ENCODE data around the gene TEDDM1. TPM values are rescaled to one million over a fixed set of nuclear protein-coding genes. Genes with fewer than 3 reads are reported as not detected.
A peak's percentile ranks its signal among the peaks of the same experiment; 100 is the strongest.

The TEDDM1 gene
- total and polyA plus RNA-seq, 2 of the 13 experiments (the other 11 are each of a cell fraction or from before 2014, with no cell fraction given), result not detected

GRCh38 chr1:182391362-182392049, 9.0 kb downstream of the TEDDM1 start, which contains the start of gene GLUL (continued):
- TF ChIP-seq KLF9 (CRISPR knock-in tag; IDR thresholded peaks at IDR 0.05; ENCODE audit: low read depth) (no peak), AGO2 (optimal IDR thresholded peaks at IDR 0.05; ENCODE audit: low read depth, low read length) (peak; percentile 100), ZBTB21 (CRISPR knock-in tag; IDR thresholded peaks at IDR 0.05) (no peak), MXD4 (CRISPR knock-in tag; IDR thresholded peaks at IDR 0.05) (peak; percentile 62; the same call in 1 of the 2 replicates), ONECUT2 (CRISPR knock-in tag; IDR thresholded peaks at IDR 0.05) (no peak), ZNF724P (CRISPR knock-in tag; IDR thresholded peaks at IDR 0.05; ENCODE audit: borderline replicate concordance) (no peak), ZNF878 (CRISPR knock-in tag; IDR thresholded peaks at IDR 0.05) (no peak), AHR (CRISPR knock-in tag; IDR thresholded peaks at IDR 0.05) (peak; percentile 21; the same call in 1 of the 2 replicates), ZNF30 (CRISPR knock-in tag; IDR thresholded peaks at IDR 0.05) (no peak), ZNF362 (CRISPR knock-in tag; IDR thresholded peaks at IDR 0.05; ENCODE audit: borderline replicate concordance) (no peak; the same call in 1 of the 2 replicates), FOSL1 (CRISPR knock-in tag; IDR thresholded peaks at IDR 0.05; ENCODE audit: borderline replicate concordance) (no peak), ZNF234 (CRISPR knock-in tag; conservative IDR thresholded peaks at IDR 0.05) (no peak; the same call in none of the 2 replicates), WIZ (CRISPR knock-in tag; IDR thresholded peaks at IDR 0.05) (no peak), SALL1 (CRISPR knock-in tag; IDR thresholded peaks at IDR 0.05) (peak; percentile 67; the same call in 1 of the 2 replicates), ZNF256 (CRISPR knock-in tag; conservative IDR thresholded peaks at IDR 0.05) (no peak), CEBPG (CRISPR knock-in tag; IDR thresholded peaks at IDR 0.05) (no peak), ZNF740 (CRISPR knock-in tag; IDR thresholded peaks at IDR 0.05) (0 out of 2 replicates have a peak, but pooled peaks have one; percentile 29), ZNF17 (CRISPR knock-in tag; IDR thresholded peaks at IDR 0.05) (no peak), ZNF609 (CRISPR knock-in tag; IDR thresholded peaks at IDR 0.05; ENCODE audit: borderline replicate concordance) (0 out of 2 replicates have a peak, but pooled peaks have one; percentile 10), PBX2 (CRISPR knock-in tag; IDR thresholded peaks at IDR 0.05) (no peak)
